Cardiac fibroblast (primary cell): ENCODE results near the gene TENM4.

Source experiments
- DNase-seq, 2 donors: peaks; one replicate each; pipeline versions ENCODE4 v3.0.0 to v3.0.0-alpha.2; 2010; ENCODE audit warnings: low read depth in 2 of 2
- H3K4me3 ChIP-seq, 2 donors: replicated peaks in 1 of 2; 1 replicate in 1 of 2; 2 replicates in 1 of 2; pipeline ENCODE4 v1.5.1; 2011; ENCODE audit warnings: low read depth in 2 of 2, low read length in 2 of 2, mild to moderate bottlenecking in 2 of 2, moderate library complexity in 1 of 2
- TF ChIP-seq, protein P1 (sequence below): IDR thresholded peaks from one replicate; pipeline ENCODE4 v1.5.1; 2011; ENCODE audit warnings: low read depth, mild to moderate bottlenecking, low read length, inconsistent platforms

Gene TENM4

DNA sequence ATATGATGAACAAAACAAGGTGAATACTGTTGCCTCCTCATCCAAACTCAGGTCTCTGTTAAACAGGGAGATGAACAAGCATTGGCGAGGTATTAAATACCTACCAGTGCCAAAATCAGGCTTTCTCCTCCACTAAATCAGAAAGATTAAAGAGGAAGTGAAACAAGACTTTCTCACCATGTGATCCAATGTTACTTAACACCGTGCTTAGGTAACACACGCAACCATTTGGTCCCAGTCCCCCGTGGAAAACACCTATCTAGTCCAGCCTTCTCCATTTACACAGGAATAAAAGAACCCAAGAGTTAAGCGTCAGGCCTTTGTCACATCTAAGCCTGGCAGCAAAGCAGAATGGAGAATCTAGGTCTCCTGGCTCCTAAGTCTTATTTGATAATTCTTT lies 34.5 kb downstream of the TENM4 start:
- DNase-seq = no peak
- TF ChIP-seq, protein P1, sequence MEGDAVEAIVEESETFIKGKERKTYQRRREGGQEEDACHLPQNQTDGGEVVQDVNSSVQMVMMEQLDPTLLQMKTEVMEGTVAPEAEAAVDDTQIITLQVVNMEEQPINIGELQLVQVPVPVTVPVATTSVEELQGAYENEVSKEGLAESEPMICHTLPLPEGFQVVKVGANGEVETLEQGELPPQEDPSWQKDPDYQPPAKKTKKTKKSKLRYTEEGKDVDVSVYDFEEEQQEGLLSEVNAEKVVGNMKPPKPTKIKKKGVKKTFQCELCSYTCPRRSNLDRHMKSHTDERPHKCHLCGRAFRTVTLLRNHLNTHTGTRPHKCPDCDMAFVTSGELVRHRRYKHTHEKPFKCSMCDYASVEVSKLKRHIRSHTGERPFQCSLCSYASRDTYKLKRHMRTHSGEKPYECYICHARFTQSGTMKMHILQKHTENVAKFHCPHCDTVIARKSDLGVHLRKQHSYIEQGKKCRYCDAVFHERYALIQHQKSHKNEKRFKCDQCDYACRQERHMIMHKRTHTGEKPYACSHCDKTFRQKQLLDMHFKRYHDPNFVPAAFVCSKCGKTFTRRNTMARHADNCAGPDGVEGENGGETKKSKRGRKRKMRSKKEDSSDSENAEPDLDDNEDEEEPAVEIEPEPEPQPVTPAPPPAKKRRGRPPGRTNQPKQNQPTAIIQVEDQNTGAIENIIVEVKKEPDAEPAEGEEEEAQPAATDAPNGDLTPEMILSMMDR = no peak
- H3K4me3 ChIP-seq = no peak overlapping the region

DNA sequence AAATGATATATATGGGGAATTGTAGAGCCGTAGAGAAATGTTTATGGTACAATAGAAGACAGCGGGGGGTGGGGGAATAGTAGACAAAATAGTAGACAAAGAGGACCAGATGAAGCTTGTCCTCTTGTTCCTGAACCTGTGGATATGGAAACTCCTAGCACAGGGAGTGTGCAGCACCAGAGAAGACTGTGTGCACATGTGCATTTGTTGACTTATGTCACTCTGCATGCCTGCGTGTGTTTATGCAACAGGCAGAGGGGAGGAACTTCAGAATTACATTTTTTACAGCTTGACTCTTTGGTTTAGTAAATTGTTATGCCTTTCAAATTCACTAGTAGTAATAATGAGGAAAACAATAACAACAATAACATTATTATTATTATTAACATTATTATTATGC lies 36.0 kb downstream of the TENM4 start:
- no peak overlapping the region for H3K4me3 ChIP-seq
- TF ChIP-seq, protein P1 = no peak
- DNase-seq = no peak

DNA sequence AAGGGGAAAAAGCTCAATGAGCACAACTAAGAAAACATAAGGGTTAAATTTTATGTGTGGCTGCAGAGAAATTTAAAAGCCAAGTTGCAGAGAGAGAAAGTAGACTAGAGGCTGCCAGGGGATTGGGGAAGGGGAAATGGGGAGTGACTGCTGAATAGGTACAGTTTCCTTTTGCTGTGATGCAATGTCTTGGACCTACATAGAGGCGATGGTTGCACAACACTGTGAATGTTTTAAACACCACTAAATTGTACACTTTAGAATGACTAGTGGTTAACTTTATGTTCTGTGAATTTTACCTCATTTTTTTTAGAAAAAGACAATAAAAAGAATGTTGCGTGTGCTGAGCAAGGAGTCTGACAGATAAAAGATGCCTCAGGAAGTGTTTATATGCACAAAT lies 36.5 kb downstream of the TENM4 start:
- no peak overlapping the region for H3K4me3 ChIP-seq
- TF ChIP-seq, protein P1 = no peak
- DNase-seq = peak; percentile 59 to 61

DNA sequence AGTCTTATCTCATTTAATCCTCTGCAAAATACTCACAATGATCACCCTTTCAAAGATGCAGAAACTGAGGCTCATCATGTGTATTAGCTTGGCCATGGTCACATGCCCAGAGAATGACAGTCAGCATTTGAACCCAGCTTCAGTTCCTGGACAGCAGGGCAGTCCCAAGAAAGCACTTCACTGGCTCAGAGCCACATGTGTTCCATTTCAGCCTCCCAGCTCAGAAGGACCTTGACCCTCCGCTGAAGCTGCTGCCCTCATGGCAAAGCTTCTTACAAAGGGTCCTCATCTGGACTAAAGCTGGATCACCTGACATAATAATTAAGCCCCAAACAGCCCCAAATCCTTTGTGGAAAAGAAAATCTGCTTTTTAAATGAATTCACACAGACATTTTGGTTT lies 37.0 kb downstream of the TENM4 start:
- H3K4me3 ChIP-seq = no peak overlapping the region
- DNase-seq = no peak
- TF ChIP-seq, protein P1 = no peak

DNA sequence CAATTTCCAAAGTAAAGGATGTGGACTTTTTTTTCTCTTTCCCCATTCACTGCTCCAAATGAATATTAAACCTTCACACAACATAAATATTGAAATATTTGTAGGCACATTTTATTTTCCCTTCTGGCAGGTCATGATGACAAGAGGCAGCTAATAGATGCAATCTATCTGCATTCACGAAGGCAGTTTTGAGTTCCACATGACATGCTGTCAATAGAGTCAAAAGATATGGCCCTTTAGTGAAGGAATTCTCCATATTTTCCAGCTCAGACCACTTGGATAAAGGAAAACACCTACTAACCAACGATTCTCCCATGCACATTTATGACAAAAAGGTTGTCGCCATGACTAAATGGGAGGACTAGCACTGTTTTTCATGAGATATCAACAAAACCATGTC lies 37.9 kb downstream of the TENM4 start:
- DNase-seq = no peak
- TF ChIP-seq, protein P1 = no peak
- H3K4me3 ChIP-seq = no peak overlapping the region

DNA sequence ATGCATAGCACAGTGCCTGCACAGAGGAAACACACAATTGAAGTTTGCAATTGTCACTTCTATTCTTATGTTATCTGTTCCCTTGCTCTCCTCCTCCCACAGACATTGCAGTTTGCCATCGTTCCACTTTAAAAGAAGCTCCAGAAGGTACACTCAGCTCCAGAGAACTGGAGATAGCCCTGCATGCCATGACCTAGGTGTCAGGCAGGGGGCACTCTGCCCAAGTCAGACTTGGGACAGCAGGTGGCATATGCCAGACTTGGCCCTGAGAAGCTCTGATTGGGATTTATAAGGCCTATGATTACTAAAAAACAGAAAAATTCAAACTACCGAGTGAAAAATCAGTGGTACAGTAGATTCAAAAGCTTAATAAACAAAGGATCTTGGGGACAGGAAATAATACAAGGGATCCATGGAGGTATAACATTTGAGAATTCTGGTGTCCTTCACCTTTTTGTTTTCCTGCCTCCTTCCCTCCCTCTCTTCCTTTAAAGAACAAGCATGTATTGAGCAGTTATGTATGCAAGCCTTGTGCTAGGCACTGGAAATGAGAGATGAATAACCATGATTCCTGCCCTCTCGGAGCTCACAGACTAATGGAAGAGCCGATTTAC lies 40.0 kb downstream of the TENM4 start:
- TF ChIP-seq, protein P1 = peak; percentile 82
- peak; percentile 43 to 47 for DNase-seq
- no peak overlapping the region for H3K4me3 ChIP-seq

DNA sequence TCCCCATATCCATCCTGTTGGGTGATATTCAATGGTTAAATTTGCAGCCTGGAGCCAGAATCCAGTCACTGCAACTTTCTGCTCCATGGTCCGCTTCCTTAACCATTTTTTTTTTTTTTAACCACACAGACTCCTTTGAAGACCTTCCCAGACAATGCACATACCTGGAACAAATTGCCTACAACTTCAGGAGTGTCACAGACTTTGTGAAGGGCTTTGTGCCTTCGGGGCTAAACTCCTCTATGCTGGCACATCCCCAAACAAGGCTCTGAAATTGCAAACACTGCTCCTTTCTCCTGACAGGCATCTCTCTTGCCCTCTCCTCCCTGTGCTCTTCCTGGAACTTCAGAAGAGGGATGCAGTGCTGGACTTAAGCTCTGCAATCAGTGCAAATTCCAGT lies 40.6 kb downstream of the TENM4 start:
- no peak for DNase-seq
- TF ChIP-seq, protein P1 = no peak
- no peak overlapping the region for H3K4me3 ChIP-seq
